ENCODE results near the gene LTO1. TPM values are rescaled to one million over a fixed set of nuclear protein-coding genes. Genes with fewer than 3 reads are reported as not detected.

The LTO1 gene
- total and polyA plus RNA-seq, 2 of the 13 experiments (the other 11 are each of a cell fraction or from before 2014, with no cell fraction given), result 11.8 to 15.0 TPM

DNA sequence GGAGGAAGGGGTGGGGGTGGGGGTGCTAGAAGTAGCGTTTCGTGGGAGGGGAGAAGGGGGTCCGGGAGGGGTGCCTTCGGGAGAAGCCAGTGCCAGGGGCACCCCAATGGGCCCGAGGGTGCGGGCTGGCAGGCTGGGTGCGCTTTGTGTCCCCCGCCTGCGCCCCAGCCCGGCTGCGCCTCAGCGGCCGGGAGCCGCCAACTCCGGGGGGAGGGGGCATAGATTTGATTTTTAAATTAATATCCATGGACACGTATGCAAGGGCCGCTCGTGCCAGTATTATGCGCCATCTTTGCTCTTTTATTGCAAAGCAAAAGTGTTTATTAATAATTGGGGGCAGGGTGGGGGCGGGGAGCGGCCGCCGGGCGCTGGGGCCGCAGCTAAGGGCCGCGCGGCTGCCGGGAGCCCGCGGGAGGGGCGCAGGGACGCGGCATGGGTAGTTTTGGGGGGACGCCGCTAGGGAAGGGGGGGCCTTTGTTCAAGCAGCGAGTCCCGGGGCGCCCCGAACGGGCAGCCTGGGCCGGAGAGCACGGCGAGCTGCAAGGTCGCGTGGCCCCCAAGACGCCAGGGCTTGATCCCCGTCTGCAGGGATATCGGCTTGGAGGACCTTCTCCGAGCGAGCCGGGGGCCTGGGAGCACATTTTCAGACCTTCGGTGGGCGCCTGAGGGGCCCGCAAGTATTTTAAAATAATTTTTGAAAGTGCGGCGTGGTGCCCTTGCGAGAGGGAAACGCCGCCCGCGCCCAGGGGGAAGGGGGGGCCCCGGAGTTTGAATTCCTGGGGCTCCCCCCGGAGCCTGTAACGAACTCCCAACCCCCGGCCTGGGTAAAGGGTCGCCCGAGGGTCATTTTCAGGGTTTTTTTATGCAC lies 33.2 kb downstream of the LTO1 start (continued):
- TF ChIP-seq, protein P1, sequence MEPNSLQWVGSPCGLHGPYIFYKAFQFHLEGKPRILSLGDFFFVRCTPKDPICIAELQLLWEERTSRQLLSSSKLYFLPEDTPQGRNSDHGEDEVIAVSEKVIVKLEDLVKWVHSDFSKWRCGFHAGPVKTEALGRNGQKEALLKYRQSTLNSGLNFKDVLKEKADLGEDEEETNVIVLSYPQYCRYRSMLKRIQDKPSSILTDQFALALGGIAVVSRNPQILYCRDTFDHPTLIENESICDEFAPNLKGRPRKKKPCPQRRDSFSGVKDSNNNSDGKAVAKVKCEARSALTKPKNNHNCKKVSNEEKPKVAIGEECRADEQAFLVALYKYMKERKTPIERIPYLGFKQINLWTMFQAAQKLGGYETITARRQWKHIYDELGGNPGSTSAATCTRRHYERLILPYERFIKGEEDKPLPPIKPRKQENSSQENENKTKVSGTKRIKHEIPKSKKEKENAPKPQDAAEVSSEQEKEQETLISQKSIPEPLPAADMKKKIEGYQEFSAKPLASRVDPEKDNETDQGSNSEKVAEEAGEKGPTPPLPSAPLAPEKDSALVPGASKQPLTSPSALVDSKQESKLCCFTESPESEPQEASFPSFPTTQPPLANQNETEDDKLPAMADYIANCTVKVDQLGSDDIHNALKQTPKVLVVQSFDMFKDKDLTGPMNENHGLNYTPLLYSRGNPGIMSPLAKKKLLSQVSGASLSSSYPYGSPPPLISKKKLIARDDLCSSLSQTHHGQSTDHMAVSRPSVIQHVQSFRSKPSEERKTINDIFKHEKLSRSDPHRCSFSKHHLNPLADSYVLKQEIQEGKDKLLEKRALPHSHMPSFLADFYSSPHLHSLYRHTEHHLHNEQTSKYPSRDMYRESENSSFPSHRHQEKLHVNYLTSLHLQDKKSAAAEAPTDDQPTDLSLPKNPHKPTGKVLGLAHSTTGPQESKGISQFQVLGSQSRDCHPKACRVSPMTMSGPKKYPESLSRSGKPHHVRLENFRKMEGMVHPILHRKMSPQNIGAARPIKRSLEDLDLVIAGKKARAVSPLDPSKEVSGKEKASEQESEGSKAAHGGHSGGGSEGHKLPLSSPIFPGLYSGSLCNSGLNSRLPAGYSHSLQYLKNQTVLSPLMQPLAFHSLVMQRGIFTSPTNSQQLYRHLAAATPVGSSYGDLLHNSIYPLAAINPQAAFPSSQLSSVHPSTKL (CRISPR knock-in tag; IDR thresholded peaks at IDR 0.05), result no peak
- TF ChIP-seq ZNF703 (CRISPR knock-in tag; IDR thresholded peaks at IDR 0.05; ENCODE audit: borderline replicate concordance) (no peak), U2AF2 (IDR thresholded peaks at IDR 0.05; ENCODE audit: low read depth, low read length) (no peak), ZNF556 (CRISPR knock-in tag; IDR thresholded peaks at IDR 0.05; ENCODE audit: borderline replicate concordance) (no peak), ZNF224 (CRISPR knock-in tag; IDR thresholded peaks at IDR 0.05) (no peak), ZNF124 (CRISPR knock-in tag; IDR thresholded peaks at IDR 0.05) (no peak), GATA4 (IDR thresholded peaks at IDR 0.05; ENCODE audit: borderline replicate concordance, low read depth) (no peak), MEF2D (CRISPR knock-in tag; IDR thresholded peaks at IDR 0.05) (no peak), PLRG1 (conservative IDR thresholded peaks at IDR 0.05) (no peak), ZFYVE20 (CRISPR knock-in tag; IDR thresholded peaks at IDR 0.05; ENCODE audit: borderline replicate concordance, low read depth) (no peak), NFRKB (IDR thresholded peaks at IDR 0.05) (no peak), ZIK1 (CRISPR knock-in tag; IDR thresholded peaks at IDR 0.05; ENCODE audit: borderline replicate concordance, low read depth) (no peak), ZFX (CRISPR knock-in tag; IDR thresholded peaks at IDR 0.05; ENCODE audit: low read depth) (peak; percentile 9; the same call in 1 of the 2 replicates), PAF1 (CRISPR knock-in tag; IDR thresholded peaks at IDR 0.05) (no peak)
- TF ChIP-seq, protein P2, sequence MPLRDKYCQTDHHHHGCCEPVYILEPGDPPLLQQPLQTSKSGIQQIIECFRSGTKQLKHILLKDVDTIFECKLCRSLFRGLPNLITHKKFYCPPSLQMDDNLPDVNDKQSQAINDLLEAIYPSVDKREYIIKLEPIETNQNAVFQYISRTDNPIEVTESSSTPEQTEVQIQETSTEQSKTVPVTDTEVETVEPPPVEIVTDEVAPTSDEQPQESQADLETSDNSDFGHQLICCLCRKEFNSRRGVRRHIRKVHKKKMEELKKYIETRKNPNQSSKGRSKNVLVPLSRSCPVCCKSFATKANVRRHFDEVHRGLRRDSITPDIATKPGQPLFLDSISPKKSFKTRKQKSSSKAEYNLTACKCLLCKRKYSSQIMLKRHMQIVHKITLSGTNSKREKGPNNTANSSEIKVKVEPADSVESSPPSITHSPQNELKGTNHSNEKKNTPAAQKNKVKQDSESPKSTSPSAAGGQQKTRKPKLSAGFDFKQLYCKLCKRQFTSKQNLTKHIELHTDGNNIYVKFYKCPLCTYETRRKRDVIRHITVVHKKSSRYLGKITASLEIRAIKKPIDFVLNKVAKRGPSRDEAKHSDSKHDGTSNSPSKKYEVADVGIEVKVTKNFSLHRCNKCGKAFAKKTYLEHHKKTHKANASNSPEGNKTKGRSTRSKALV (CRISPR knock-in tag; IDR thresholded peaks at IDR 0.05), result 0 out of 2 replicates have a peak, but pooled peaks have one; percentile 30

All from HepG2 (cell line).